NCI-H774 (cell line): Measurements from ENCODE around the gene RUSF1.
A peak's percentile ranks its signal among the peaks of the same experiment; 100 is the strongest.
"Not testable (repeated sequence)": the region's sequence is repeated elsewhere in the genome, so short reads cannot be mapped to it uniquely, and the experiment has no call there.

ENCODE experiments used
- DNase-seq: peaks from one replicate; lab custom pipeline; 2025; lab: John Stamatoyannopoulos, UW

Gene RUSF1

DNA sequence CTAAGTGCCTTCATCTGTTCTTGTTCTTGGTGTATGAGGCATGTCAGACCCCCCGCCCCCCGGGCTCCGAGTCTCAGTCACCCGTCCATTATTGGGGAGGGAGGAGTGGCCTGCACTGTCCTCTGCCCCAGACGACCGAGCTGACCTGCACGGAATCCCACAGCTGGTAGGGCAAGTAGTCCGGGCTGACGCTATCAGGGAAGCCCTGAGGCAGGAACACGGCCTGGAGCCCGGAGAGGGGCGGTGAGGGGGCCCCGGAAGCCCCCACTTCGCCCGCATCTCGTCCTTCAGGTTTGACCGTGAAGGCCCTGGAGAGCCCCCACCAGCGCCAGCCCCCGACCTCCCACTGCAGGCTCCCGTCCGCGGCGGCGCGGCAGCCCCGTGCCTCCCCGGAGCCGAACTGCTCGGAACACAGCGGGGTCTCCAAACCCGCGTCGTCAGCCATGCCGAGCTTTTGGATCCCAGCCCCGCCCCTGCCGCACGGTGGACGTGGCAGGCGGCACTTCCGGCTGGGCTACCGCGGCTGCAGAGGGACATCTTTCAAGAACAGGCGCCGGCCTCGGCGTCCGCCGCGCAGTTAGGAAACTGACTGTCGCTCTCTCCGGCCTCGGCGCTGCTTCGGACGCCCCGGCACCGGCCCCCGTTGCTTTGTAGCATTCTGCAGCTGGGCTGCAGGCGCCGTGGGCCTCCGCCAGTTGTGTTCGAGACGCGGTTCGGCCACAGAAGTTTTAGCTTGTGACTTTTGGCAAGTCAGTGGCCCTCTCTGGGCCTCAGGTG, at the start of gene RUSF1:
Gene RUSF1, minus strand, starts transcription at position 463 of the 777 bp plus-strand sequence. Its CDS starts 18 bp downstream, at position 445.
- DNase-seq: peak; percentile 81

DNA sequence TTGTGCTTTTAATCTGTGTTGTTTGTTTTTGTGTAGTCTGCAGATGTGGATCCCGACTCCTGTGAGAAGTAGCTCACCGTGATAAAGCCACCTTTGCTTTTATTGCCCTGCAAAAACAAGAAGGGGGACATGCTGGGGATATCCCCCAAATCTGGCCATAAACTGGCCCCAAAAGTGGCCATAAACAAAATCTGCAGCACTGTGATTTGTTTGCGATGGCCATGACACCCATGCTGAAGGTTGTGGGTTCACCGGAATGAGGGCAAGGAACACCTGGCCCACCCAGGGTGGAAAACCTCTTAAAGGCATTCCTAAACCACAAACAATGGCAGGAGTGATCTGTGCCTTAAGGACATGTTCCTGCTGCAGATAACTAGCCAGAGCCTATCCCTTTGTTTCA, 34.6 kb upstream of the RUSF1 start:
- DNase-seq: no peak

DNA sequence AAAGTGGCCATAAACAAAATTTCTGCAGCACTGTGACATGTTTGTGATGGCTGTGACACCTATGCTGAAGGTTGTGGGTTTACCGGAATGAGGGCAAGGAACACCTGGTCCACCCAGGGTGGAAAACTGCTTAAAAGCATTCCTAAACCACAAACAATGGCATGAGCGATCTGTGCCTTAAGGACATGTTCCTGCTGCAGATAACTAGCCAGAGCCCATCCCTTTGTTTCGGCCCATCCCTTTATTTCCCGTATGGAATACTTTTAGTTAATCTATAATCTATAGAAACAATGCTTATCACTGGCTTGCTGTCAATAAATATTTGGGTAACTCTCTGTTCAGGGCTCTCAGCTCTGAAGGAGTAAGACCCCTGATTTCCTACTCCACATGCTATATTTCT, 31.6 kb upstream of the RUSF1 start:
- not testable (repeated sequence) for DNase-seq

DNA sequence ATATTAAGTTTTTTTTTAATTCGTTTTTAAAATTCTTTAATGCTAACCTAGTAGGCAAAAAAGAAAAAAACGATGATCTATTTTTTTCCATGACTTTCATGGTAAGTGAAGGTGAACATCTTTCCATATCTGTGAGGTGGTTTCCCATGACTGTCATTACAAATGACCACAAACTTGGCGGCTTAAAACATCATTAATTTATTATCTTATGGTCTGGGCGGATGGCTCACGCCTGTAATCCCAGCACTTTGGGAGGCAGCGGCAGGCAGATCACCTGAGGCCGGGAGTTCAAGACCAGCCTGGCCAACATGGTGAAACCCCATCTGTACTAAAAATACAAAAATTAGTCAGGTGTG, 30.0 kb upstream of the RUSF1 start:
- DNase-seq: not testable (repeated sequence)

DNA sequence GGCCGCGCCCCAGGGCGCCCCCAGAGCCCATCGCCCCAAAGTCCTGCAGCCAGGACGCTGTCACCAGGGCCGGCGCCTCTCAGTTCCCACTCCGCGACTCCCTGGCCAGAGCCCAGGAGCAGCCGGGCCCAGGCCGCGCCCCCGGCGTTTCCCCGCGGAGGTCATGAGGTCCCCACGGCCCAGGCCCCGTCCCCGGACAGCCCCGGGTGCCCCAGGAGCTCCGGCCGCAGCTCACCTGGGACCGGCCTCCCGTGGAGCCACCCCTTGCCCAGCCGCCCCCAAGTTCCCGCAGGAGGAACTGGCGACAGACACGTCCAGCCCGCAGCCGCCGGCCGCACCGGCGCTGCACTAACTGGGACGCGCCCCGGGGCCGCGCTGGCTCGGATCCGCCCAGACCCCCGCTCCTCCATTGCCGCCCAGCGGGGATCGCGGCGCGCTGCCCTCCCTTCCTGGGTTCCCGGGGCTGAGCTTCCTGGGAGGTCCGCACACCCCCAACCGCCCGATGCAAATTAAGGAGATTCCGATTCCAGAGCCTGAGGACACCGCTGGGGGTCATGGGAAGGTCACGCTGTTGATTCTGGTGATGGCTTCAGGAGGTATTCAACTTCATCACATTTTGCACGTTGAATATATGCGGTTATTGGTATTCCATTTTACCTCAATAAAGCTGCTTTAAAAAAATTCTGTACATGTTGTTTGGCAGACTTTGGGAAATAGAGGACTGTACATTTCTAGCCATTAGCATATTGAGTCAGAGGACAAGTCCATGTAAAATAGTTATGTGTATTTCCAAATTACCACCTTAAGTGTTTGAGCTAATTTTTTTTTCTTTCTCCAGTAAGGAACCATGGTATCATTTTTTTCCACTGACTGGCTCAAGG, 29.4 kb upstream of the RUSF1 start:
- no peak for DNase-seq

DNA sequence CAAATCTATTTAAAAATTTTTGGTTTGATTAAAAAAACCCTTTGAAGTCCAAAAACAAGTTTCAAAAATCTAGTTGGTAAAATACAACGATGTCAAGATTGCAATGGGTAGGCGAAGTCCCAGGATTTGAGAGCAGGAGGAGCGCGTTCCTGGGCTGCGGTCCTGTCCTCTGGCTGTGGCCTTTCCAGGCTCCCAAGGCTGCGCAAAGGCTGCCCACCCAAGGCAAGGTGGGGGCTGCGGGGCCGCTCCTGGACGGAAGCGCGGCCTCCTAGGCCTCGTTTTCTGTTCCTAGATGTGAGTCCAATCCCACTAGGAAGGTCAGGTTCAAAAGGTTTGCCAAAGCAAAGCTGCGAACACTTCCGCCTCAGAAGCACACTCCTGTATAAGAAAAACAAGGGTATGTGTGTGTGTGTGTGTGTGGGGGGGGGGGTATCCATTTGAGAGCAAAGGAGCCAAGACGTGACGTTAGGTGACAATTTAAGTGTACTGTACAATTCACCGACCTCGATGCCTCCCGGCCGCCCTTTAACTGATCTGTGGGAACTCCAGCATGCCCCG, 28.7 kb upstream of the RUSF1 start:
- DNase-seq: no peak

DNA sequence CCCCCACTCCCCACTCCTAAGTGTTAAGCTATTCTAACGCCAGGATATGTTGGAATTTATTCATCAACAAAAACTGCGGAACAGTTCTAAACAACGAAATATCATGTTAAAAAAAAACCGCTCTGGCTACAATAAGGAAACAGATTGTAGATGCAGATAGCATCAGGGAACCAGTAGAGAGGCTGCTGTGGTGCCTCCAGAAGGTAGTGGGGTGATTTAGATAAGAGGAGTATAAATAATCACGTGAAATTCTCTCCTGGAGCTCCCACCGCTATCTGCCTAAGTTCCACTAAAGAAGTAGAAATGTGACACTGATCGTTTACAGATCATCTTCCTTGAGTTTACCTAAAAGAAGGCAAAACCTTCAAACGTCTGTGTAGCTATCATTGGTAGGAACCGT, 27.5 kb upstream of the RUSF1 start:
- DNase-seq: no peak

DNA sequence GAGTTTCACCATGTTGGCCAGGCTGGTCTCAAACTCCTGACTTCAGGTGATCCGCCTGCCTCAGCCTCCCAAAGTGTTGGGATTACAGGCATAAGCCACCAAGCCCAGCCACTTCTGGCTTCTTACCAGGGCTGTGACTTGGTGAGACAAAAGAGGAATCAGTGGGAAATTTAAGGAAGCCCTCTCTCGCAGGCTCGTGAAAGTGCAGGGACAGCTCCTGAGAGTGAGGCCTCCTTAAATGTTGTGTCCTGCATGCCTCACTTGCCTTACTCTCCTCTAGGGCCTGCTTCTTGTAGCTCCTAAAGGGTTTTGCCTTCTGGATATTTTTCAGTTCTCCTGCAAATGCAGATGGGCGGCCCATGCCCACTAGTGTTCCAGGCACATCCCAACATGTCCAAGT, 24.7 kb upstream of the RUSF1 start:
- no peak for DNase-seq

DNA sequence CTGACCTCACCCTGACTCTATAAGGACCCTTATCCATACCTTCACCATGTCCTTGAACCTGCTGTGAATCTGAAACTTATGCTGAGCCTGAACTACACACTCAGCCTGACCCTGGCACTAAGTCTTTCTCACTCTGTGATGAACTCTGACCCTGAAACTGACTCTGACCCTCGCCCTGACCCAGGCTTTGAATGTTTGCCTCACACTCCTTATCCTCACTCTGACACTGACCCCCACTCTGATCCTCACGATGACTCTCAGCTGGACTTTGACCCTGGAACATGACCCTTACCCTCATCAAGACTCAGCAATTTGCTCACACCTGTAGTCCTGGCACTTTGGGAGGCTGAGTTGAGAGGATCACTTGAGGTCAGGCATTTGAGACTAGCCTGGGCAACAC, 23.9 kb upstream of the RUSF1 start:
- no peak for DNase-seq

DNA sequence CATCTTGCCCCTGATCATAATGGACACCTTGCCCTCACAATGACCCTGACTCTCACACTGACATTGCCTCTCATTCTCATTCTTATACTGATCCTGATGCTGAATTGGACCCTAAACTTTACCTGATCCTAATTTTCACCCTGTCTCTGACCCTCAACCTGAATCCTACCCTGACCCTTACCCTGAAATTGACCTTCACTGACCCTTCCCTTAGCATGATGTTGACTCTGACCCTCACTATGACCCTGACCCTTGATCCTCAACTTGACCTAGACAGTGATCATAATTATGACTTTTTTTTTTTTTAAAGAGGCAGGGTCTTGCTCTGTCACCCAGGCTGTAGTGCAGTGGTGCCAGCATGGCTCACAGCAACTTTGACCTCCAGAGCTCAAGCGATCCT, 22.9 kb upstream of the RUSF1 start:
- no peak for DNase-seq

DNA sequence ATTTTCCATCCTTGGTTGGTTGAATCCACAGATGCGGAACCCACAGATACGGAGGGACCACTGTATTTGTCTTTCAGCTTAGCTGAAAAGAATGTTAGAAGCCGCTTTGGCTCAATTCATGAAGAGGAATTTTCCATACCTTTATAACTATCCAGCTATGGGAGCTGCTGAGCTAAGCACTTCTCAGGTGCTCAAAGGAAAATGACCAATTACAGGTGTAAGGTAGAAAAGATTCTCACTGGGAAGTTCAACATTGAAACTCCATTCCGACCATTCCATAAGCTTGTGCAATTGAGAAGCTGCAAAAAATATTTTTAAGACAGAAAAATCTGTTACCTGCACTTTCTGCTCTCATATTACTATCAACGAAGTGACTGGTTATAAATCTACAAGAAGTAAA, 22.2 kb upstream of the RUSF1 start:
- DNase-seq: no peak

DNA sequence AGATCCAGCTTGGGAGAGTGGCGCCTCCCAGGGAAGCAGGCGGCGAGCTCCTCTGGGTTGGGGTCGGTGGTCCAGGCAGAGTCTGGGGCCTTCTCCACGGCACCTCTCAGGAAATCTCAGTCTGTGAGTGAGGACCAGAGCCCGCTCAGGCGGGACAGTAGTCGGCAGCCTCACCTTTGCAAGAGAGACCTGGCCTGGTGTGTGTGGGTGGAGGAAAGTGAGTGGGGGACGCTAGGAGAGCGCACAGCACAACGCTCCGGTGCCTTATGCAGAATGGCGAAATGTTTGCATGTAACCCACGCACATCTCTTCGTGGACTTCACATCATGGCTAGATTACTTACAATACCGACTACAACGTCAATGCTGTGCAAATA, 21.7 kb upstream of the RUSF1 start:
- DNase-seq: no peak

DNA sequence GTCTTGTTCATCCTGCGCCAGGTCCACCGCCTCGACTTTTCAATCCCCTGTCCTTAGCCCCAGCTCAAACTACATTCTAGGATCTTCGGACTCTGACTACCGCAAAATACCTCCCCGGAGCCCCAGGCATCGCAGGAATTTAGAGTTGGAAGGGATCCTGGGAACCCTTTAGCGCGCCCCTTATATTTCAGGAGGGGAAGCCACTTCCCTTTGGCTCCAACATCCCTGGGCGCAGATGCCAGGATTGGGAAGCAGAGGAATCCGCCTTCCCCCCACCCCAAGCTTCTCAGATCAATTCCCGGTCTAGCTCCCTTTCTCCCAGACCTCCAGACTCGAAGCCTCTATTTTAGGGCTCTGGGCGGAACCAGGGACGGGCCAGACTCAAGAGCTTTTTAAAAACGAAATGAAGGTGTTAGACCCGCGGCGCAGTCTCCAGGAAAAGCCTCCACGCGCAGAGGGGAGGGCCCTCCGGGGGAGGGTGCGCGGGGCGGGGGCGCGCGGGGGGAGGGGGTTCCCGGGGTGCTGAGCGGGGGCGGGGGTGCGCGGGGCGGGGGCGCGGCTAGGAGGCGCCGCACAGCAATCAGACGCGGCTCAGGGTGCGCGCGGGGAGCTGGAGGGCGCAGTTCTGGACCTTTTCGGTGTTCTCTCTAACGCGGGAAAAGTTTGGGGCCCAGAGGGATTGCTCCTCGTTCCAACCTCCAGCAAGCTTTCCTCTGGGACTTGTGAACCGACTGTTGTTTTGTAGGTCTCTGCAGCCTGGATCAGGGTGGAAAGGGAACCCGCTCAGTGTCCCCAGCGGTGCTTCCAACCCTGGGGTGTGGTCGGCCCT, 21.1 kb upstream of the RUSF1 start:
- DNase-seq: no peak

DNA sequence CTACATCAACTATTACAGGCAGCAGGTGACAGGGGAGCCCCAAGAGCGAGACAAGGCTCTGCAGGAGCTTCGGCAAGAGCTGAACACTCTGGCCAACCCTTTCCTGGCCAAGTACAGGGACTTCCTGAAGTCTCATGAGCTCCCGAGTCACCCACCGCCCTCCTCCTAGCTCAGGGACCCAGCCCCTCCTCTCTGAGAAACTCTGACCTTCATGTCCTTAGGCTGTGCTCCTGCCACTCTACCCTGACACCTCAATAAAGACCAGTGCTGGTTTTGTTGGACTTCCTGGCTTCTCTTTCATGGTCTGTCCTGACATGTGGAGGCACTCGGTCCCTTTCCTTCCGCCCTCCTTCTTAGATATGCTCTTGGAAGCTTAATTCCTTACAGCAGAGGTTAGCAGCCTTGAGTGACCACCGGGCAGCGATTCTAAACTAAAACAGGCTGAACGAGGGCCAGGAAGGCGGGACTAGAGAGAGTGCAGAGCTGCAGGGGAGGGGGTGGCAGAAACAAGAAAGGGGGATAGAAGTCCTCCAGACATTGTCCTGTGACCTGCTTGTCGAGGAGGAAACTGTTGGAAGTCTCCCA, 20.4 kb upstream of the RUSF1 start:
- DNase-seq: no peak

DNA sequence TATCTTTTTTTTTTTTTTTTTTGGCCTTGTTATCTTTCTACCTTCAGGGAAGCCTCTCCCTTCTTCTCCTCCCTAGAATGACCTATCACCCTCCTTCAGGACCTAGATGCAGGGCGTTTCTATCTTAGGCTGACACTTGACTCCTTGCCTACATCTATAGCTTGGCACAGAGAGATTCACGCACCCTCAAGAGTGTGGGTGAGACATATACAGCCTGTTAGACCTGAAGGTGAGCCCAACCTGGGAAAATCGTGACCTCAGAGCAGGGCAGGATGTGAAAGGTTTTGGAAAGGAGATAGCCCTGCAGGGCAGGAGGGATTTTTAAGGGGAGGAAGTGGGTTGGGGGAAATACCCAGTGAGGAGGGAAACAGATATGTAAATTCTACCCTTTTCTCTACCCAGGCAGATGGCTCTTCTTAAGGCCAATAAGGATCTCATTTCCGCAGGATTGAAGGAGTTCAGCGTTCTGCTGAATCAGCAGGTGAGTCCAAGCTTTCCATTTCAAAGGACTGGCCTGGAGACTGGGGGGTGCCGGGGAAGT, 19.6 kb upstream of the RUSF1 start, which contains the start of gene AHSP:
Gene AHSP, plus strand, starts transcription at position 167 of the 541 bp plus-strand sequence. Its CDS starts 240 bp downstream, at position 407.
- DNase-seq: no peak

DNA sequence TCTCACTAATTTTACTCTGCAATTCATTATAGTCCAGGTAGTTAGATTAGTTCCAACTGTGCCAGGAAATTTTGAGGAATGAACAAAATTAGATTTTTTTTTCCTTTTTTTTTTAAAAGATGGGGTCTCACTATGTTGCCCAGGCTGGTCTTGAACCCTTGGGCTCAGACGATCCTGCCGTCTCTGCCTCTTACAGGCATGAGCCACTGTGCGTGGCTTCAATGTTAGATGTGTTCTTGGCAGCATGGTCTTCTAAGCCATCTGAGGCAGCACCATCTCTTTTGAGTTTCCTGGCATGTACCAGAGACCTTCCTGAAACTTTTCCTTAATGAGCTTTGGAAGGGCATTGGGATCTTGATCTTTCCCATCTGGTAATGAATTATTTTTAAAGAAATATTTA, 16.9 kb upstream of the RUSF1 start:
- DNase-seq: no peak

DNA sequence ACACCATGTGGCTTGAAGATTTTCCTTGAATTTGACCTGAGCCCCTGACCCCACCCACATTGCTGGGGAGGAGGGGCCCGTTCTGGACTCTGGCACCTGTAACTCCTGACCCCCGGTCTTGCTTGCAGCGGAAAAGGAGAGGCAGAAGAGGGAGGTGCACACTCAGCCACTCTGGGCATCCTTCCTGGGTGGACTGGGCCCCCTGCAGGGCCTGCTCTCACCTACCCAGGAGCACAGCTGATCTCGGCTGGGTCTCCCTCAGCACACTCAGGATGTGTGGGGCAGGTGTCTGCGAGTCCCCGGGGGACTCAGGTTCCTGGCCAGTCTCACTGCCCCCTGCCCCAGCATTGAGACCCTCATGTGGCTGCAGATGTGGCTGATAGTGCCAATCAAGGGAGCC, 15.6 kb upstream of the RUSF1 start:
- DNase-seq: not testable (repeated sequence)

DNA sequence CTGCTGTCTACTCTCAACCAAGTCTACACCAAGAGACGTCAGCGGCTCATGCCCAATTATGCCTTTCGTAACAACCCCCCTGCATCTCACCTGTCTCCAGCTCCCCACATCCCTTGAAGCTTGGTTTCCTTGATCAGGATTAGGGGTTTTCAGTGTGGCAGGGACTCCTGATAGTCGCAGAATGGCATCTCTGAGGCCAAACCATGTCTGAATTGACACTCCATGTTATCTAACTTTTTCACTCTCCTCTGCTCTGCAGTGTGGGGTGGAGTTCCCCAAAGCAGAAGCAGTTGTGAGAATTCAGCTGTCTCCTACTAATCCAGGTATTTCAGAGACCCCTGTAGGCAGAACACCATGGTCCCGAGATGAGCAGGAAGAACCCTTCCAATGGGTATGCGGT, 13.9 kb upstream of the RUSF1 start:
- DNase-seq: no peak

DNA sequence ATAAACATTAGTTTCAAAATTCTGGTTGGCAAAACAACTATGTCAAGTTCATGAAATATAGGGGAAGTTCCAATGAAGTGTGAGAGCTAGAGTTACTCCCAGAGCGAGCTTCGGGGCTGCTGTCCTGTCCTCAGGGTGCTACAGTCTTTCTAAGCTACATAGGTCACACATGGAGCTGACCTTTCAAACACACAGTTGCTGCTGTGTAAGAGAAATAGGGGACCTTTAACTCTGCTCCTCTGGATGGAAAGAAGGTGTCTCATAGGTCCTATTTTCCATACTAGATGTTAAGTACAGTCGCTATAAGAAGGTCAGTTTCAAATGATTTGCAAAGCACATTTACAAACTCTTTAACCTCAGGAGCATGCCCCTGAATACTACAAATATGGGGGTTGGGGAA, 13.2 kb upstream of the RUSF1 start:
- no peak for DNase-seq

DNA sequence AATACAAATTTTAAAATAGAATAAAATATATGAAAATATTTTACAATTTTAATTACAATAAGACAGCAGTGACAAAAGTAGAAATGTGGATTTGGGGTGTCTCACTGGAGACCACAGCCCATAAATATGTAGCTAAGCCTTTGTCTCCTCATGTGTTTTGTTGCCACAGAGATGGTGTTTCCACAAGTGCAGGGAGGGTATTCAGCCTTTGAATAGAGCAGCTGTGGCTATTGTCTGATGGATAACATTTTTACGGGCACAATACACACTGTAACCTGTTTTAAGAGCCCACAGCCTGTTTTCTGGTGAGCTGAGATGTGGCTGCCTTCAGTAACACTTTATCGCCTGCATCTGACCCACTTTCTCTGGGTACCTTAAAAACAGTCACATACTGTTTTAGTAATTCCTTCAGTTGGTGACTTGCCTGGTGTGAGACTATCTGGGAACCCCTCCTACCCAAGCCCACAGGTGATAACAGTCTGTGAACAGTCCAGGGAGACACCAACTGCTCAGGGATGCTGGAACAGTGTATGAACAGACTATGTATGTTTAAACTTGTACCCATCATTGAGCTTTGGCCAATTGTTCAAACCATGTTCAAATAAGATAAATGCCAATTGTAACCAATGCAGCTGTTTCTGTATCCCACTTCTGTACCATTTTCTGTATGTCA, 11.7 kb upstream of the RUSF1 start:
- peak; percentile 74 for DNase-seq
